ENCODE measurements around the gene NR1D1. TPM values are rescaled to one million over a fixed set of nuclear protein-coding genes. Genes with fewer than 3 reads are reported as not detected.

NR1D1 gene
- total RNA-seq = 1.8 and 4.1 TPM in 2 replicates

GRCh38 chr17:40100419-40100668 is at the start of gene NR1D1:
NR1D1 (minus strand) TSS chr17:40100589; CDS start chr17:40100094, 495 bp downstream.

GRCh38 chr17:40121181-40122135 is 21.1 kb upstream of the NR1D1 start, which contains the start of gene MSL1:
MSL1 (plus strand) TSS chr17:40121971; CDS start chr17:40122613, 642 bp downstream.

GRCh38 chr17:40062329-40063186 is 37.8 kb downstream of the NR1D1 start, which contains the start of gene THRA:
THRA (plus strand) TSS chr17:40062965; CDS start chr17:40074489, 11,524 bp downstream.

Other genes starting within 250 kb of the NR1D1 start
- 0.21 TPM in 1 of 2 replicates, not detected in the other for gene IKZF3, start 236.3 kb downstream of the NR1D1 start, total RNA-seq
- 0.05 TPM in 1 of 2 replicates, not detected in the other for gene ZPBP2, start 232.4 kb downstream of the NR1D1 start, total RNA-seq
- 1.6 and 1.8 TPM in 2 replicates for gene GSDMB, start 182.0 kb downstream of the NR1D1 start, total RNA-seq
- gene ORMDL3, start 173.0 kb downstream of the NR1D1 start, total RNA-seq = 30.8 and 33.1 TPM in 2 replicates
- not detected in 2 replicates for gene LRRC3C, start 172.9 kb downstream of the NR1D1 start, total RNA-seq
- 0.56 and 0.70 TPM in 2 replicates for gene GSDMA, start 137.6 kb downstream of the NR1D1 start, total RNA-seq
- gene PSMD3, start 119.8 kb downstream of the NR1D1 start, total RNA-seq = 119 and 167 TPM in 2 replicates
- 5.8 and 8.4 TPM in 2 replicates for gene CSF3, start 85.1 kb downstream of the NR1D1 start, total RNA-seq
- gene MED24, start 46.2 kb downstream of the NR1D1 start, total RNA-seq = 72.9 and 79.9 TPM in 2 replicates
- 5.2 and 6.7 TPM in 2 replicates for gene THRA, start 37.6 kb downstream of the NR1D1 start, total RNA-seq
- 35.8 and 47.3 TPM in 2 replicates for gene MSL1, start 21.4 kb upstream of the NR1D1 start, total RNA-seq
- 19.9 and 23.1 TPM in 2 replicates for gene CASC3, start 39.9 kb upstream of the NR1D1 start, total RNA-seq
- 58.6 and 63.5 TPM in 2 replicates for gene RAPGEFL1, start 76.9 kb upstream of the NR1D1 start, total RNA-seq
- gene WIPF2, start 118.7 kb upstream of the NR1D1 start, total RNA-seq = 7.8 and 15.0 TPM in 2 replicates
- 29.6 and 30.2 TPM in 2 replicates for gene CDC6, start 187.3 kb upstream of the NR1D1 start, total RNA-seq
- 25.3 and 31.4 TPM in 2 replicates for gene RARA, start 208.6 kb upstream of the NR1D1 start, total RNA-seq